BLaER1 treated with 17β-estradiol and CSF1 and Interleukin-3, amounts not matched to agents 10 nM and 100 nM (cell line): ENCODE data around the gene FAM180B.

Experiments
- H3K27ac ChIP-seq, 11 experiments: shearing (Covaris generic); formaldehyde crosslinking; 2 replicates each; pipeline ENCODE4 v1.8.1; 2022
- H3K27me3 ChIP-seq, 11 experiments: shearing (Covaris generic); formaldehyde crosslinking; 2 replicates each; pipeline ENCODE4 v1.8.1; 2022
- H3K36me3 ChIP-seq, 11 experiments: shearing (Covaris generic); formaldehyde crosslinking; 2 replicates each; pipeline ENCODE4 v1.8.1; 2022
- H3K4me1 ChIP-seq, 10 experiments: shearing (Covaris generic); formaldehyde crosslinking; 2 replicates each; pipeline ENCODE4 v1.8.1; 2022
- H3K4me2 ChIP-seq, 11 experiments: shearing (Covaris generic); formaldehyde crosslinking; 2 replicates each; pipeline ENCODE4 v1.8.1; 2022
- H3K4me3 ChIP-seq, 10 experiments: shearing (Covaris generic); formaldehyde crosslinking; 2 replicates each; pipeline ENCODE4 v1.8.1; 2022
- H3K9ac ChIP-seq, 11 experiments: shearing (Covaris generic); formaldehyde crosslinking; 2 replicates each; pipeline ENCODE4 v1.8.1; 2022
- H3K9me3 ChIP-seq, 11 experiments: shearing (Covaris generic); formaldehyde crosslinking; replicated peaks in 1 of 11; 2 replicates each; pipeline ENCODE4 v1.8.1; 2022
- H4K20me1 ChIP-seq, 11 experiments: shearing (Covaris generic); formaldehyde crosslinking; 2 replicates each; pipeline ENCODE4 v1.8.1; 2022
- Cebpa-rat ChIP-seq, 11 experiments: shearing (Covaris generic); IDR thresholded peaks; 2 replicates each; pipeline ENCODE4 v1.8.1; 2022

Gene FAM180B

DNA sequence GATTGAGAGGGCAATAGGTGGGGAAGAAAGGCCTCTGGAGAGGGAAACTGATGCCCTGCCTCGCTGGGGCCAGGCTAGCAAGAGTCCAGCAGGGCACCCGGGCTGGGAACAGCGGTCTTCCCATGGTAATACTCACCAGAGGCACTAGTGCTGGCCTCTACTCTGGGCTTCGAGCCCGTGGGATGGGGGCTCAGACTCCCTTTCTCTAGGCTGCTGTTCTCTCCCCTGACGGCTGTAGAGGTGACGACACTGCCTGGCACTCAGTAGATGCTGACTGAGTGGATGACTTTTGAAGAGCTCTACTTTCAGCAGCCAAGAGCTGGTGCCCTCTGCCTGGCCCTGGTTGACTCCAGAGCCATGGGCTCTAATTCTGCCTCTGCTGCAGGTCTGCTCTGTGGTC, 8.6 kb downstream of the FAM180B start:
- Histone ChIP-seq H3K4me1 (peaks cover 23 to 41% (median 38%) of the 10 kb centered on the region in 10 experiments), H3K36me3 (peaks cover 0 to under 1% (median 0%) of the 10 kb centered on the region in 11 experiments; a peak in 1 of 22 replicates), H3K27ac (no peak overlapping the region), H3K4me2 (no peak overlapping the region), H3K27me3 (peaks cover 43 to 51% (median 48%) of the 10 kb centered on the region in 11 experiments), H3K9me3 (0 out of 22 replicates have a peak, but pooled peaks cover 0 to under 1% (median 0%) of the 10 kb centered on the region in 11 experiments), H3K4me3 (no peak overlapping the region), H4K20me1 (peaks cover 0 to 22% (median 0%) of the 10 kb centered on the region in 11 experiments; a peak in 7 of 22 replicates), H3K9ac (no peak overlapping the region)
- TF ChIP-seq Cebpa-rat (IDR thresholded peaks at IDR 0.05): no peak

DNA sequence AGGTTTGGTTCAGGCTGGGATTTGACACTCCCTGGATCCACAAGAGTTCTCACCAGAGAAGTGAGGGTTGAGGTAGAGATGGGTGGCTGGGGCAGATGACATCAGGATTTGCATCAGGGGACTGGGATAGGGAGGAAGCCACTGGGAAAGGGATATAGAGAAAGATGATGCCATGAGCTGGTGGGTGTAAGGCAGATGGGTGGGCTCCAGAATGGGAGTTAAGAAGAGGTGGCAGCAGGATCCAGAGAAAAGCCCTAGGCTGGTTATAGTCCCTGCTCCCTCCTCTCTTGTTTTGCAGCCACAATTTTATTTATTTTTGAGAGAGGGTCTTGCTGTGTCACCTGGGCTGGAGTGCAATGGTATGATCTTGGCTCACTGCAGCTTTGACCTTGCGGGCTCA, 9.5 kb downstream of the FAM180B start:
- peaks cover 0 to 22% (median 0%) of the 10 kb centered on the region in 11 experiments; a peak in 7 of 22 replicates for H4K20me1 ChIP-seq
- H3K4me3 ChIP-seq: no peak overlapping the region
- no peak overlapping the region for H3K4me2 ChIP-seq
- H3K9me3 ChIP-seq: no peaks in the 10 kb centered on the region
- no peak overlapping the region for H3K27ac ChIP-seq
- peaks cover 43 to 51% (median 48%) of the 10 kb centered on the region in 11 experiments for H3K27me3 ChIP-seq
- H3K36me3 ChIP-seq: no peaks in the 10 kb centered on the region
- no peak for TF ChIP-seq Cebpa-rat (IDR thresholded peaks at IDR 0.05)
- H3K4me1 ChIP-seq: peaks cover 23 to 33% (median 32%) of the 10 kb centered on the region in 10 experiments
- H3K9ac ChIP-seq: no peak overlapping the region

DNA sequence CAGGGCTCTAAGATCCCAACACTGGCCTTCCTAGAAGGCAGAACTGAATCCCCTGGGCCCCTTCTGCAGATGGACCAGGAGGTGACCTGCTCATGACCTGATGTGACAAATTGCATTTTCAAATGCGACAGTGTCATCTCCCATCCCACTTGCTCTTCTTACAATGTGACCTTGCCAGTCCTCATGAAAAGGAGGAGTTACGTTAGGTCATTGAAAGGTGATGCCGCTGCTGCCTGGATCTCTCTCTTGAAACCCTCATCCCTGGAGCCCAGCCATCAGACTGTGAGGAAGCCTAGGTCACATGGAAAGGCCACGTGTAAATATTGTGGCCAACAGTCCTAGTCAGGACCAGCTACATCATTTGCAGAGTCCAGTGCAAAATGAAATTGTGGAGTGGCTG, 13.4 kb downstream of the FAM180B start:
- Histone ChIP-seq H3K36me3 (no peaks in the 10 kb centered on the region), H3K4me3 (no peak overlapping the region), H3K4me2 (no peak overlapping the region), H3K27me3 (peaks cover 8 to 16% (median 14%) of the 10 kb centered on the region in 11 experiments), H4K20me1 (peaks cover 0 to 5% (median 0%) of the 10 kb centered on the region in 11 experiments; a peak in 4 of 22 replicates), H3K4me1 (no peaks in the 10 kb centered on the region), H3K9ac (no peak overlapping the region), H3K27ac (no peak overlapping the region), H3K9me3 (no peaks in the 10 kb centered on the region)
- TF ChIP-seq Cebpa-rat (IDR thresholded peaks at IDR 0.05): no peak

DNA sequence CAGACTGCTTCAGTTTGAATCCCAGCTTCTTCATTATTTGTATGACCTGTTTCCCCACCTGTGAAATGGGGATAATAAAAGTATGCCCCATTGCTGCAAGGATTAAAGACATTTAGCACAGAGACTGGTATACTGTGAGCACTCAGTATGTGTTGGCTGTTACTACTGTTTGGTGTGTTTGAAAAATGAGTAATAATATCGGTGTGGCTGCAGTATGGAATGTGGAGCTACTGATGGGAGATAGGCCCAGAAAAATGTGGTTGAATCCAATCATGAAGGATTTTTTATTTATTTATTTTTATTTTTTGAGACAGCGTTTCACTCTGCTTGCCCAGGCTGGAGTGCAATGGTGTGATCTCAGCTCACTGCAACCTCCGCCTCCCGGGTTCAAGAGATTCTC, 16.8 kb downstream of the FAM180B start:
- Histone ChIP-seq H3K9ac (no peak overlapping the region), H3K36me3 (no peaks in the 10 kb centered on the region), H3K4me3 (no peak overlapping the region), H3K9me3 (no peaks in the 10 kb centered on the region), H3K4me2 (no peak overlapping the region), H3K4me1 (peaks cover 10 to 18% (median 16%) of the 10 kb centered on the region in 10 experiments; a peak in 19 of 20 replicates), H3K27me3 (no peaks in the 10 kb centered on the region), H3K27ac (no peak overlapping the region), H4K20me1 (no peaks in the 10 kb centered on the region)
- no peak for TF ChIP-seq Cebpa-rat (IDR thresholded peaks at IDR 0.05)

DNA sequence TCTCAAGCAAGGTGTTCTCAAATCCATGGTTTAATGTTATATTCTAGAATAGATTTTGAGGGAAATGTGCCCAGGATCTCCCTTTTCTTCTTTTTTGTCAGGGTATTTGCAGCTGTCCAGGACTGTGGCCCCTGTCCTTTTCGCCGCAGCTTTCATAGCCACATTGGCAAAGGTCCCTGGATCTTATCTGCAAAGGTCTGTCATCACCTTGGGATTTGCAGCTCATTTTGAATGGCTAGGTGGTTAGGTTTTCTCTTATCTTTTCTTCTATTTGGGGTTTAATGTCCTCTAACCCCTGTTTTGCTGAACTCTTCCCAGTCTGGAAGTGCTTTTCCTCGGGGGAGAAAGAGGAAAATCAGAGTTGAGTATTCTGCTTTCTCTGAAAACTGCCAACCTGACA, 19.4 kb downstream of the FAM180B start:
- Histone ChIP-seq H3K4me2 (peak overlapping the region in 1 of 11 experiments; percentile 63; a peak in 1 of 22 replicates), H3K27ac (no peak overlapping the region), H3K27me3 (no peaks in the 10 kb centered on the region), H4K20me1 (no peaks in the 10 kb centered on the region), H3K9me3 (no peaks in the 10 kb centered on the region), H3K4me3 (no peak overlapping the region), H3K9ac (no peak overlapping the region), H3K4me1 (peaks cover 14 to 24% (median 21%) of the 10 kb centered on the region in 10 experiments), H3K36me3 (peaks cover 0 to 14% (median 4%) of the 10 kb centered on the region in 11 experiments; a peak in 5 of 22 replicates)
- no peak for TF ChIP-seq Cebpa-rat (IDR thresholded peaks at IDR 0.05)

DNA sequence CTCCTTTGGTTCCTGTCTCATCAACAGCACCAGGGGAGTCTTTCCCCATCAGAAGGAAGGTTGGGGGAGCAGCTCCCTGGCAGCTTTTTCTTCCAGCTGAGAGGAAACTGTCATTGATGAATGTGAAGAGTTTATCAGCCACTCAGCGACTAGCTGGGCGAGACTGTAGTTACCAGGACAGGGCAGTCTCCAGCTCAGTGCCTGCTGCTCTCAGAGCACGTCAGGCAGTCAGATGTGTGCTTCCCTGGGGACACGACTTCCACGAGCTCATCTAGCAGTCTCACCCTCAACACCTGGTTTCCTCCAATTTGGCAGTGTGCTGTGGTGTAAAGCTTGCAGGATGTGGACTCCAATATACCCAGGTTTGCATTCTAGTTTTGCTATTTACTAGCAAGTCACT, 20.3 kb downstream of the FAM180B start:
- no peak for TF ChIP-seq Cebpa-rat (IDR thresholded peaks at IDR 0.05)
- Histone ChIP-seq H4K20me1 (no peaks in the 10 kb centered on the region; a peak in 1 of 22 replicates), H3K4me3 (no peak overlapping the region), H3K4me1 (peaks cover 22 to 32% (median 29%) of the 10 kb centered on the region in 10 experiments), H3K9me3 (no peaks in the 10 kb centered on the region), H3K4me2 (peak overlapping the region in 8 of 11 experiments; percentile 29 to 63 (median 41); a peak in 16 of 22 replicates), H3K27ac (no peak overlapping the region), H3K9ac (0 out of 22 replicates have a peak overlapping the region, but pooled peaks of 3 of the 11 experiments have one; percentile 5 to 9 (median 7)), H3K27me3 (no peaks in the 10 kb centered on the region), H3K36me3 (peaks cover 0 to 16% (median 7%) of the 10 kb centered on the region in 11 experiments; a peak in 5 of 22 replicates)

DNA sequence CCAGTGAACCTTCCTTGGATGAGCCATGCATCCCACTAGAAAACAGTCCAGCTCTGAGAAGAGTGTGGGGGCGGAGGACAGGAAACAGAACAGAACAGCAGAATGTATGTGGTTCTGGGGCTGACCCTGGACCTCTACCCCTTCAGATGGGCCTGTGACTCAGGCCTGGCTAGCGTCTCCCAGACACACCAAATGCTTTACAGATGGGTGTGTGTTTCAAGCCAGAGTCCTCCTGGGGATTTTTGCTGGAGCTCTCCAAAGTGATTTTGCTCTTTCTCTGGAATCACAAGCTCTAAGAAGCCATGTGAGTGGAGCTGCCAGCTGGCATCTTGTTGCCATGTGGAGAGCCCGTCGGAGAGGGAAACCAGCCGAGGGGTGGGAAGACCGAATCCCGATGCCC, 20.9 kb downstream of the FAM180B start:
- 0 out of 22 replicates have a peak overlapping the region, but pooled peaks of 2 of the 11 experiments have one; percentile 7 to 9 for H3K9ac ChIP-seq
- H3K36me3 ChIP-seq: peaks cover 0 to 16% (median 7%) of the 10 kb centered on the region in 11 experiments; a peak in 5 of 22 replicates
- no peak overlapping the region for H3K27ac ChIP-seq
- H3K4me2 ChIP-seq: peak overlapping the region; percentile 29 to 63 (median 41); a peak in 21 of 22 replicates
- no peak for TF ChIP-seq Cebpa-rat (IDR thresholded peaks at IDR 0.05)
- H3K4me1 ChIP-seq: peaks cover 29 to 38% (median 36%) of the 10 kb centered on the region in 10 experiments
- H3K27me3 ChIP-seq: no peaks in the 10 kb centered on the region
- H4K20me1 ChIP-seq: no peaks in the 10 kb centered on the region; a peak in 1 of 22 replicates
- no peaks in the 10 kb centered on the region for H3K9me3 ChIP-seq
- H3K4me3 ChIP-seq: no peak overlapping the region

DNA sequence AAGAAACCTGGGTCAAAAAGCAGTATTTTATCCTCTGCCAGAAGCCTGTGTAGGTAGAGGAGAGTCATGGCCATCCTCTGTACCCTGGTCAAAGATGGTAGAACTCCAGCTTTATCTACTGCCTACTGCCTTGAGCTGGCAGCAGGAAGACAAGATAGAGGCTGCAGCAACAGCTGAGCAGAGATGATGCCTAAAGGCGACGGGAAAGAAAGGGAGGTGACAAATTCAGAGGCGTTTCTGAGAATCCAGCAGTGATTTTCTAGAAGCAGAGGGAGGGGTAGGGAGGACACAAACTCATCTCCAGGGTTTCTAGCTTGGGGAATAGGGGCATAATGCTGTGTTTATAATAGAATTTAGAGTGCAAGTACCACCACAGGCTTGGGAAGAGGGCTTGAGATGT, 23.2 kb downstream of the FAM180B start:
- TF ChIP-seq Cebpa-rat (IDR thresholded peaks at IDR 0.05): no peak
- Histone ChIP-seq H3K9me3 (no peaks in the 10 kb centered on the region), H3K9ac (no peak overlapping the region), H3K4me1 (peaks cover 37 to 51% (median 43%) of the 10 kb centered on the region in 10 experiments), H3K4me3 (no peak overlapping the region), H3K27me3 (no peaks in the 10 kb centered on the region), H3K4me2 (no peak overlapping the region), H4K20me1 (no peaks in the 10 kb centered on the region; a peak in 1 of 22 replicates), H3K27ac (no peak overlapping the region), H3K36me3 (peaks cover 0 to 16% (median 7%) of the 10 kb centered on the region in 11 experiments; a peak in 5 of 22 replicates)

DNA sequence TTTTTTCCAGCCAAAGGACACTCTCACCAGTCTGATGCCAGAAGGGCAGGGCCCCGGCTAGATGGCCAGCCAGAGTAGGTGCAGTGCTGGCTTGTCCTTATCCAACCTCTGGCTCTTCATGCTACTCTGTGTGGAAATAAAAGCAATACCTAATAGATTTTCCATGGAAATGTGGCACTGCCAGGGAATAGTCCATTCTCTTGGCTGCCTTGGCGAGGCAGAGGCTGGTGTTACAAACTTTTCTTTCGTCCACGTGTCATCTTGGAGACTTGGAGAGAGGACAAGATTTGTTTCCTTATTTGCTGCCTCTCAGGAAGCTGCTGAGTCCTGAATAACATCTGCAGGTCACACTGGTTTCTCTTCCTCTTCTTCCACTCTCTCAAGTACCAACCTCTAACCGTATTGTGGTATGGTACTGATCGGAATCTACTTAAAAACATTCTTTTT, 24.9 kb downstream of the FAM180B start:
- peaks cover 6 to 32% (median 17%) of the 10 kb centered on the region in 11 experiments; a peak in 19 of 22 replicates for H3K36me3 ChIP-seq
- no peaks in the 10 kb centered on the region; a peak in 1 of 22 replicates for H4K20me1 ChIP-seq
- H3K4me2 ChIP-seq: peak overlapping the region; percentile 64 to 95 (median 76)
- H3K9me3 ChIP-seq: no peaks in the 10 kb centered on the region
- peak overlapping the region in 7 of 11 experiments; percentile 8 to 50 (median 28); a peak in 10 of 22 replicates for H3K9ac ChIP-seq
- TF ChIP-seq Cebpa-rat (IDR thresholded peaks at IDR 0.05): no peak
- H3K4me1 ChIP-seq: peaks cover 35 to 51% (median 41%) of the 10 kb centered on the region in 10 experiments
- H3K27ac ChIP-seq: peak overlapping the region; percentile 11 to 73 (median 63); a peak in 18 of 22 replicates
- no peaks in the 10 kb centered on the region for H3K27me3 ChIP-seq
- 0 out of 20 replicates have a peak overlapping the region, but pooled peaks of 1 of the 10 experiments have one; percentile 20 for H3K4me3 ChIP-seq
